HG03025 (cell line): Measurements from ENCODE around the gene ZNF343.
"Not testable (repeated sequence)": the region's sequence is repeated elsewhere in the genome, so short reads cannot be mapped to it uniquely, and the experiment has no call there.

Experiments
- ATAC-seq: cut with Tn5 transposase; IDR thresholded peaks from one replicate; pipeline ENCODE4 v1.9.1; 2021; ENCODE audit warnings: mild to moderate bottlenecking, moderate library complexity; ENCODE audit not compliant: unreplicated experiment, low FRiP score

Gene ZNF343

GRCh38 chr20:2521369-2522305, 12.9 kb upstream of the ZNF343 start:
- no peak for ATAC-seq

GRCh38 chr20:2520617-2521016, 11.9 kb upstream of the ZNF343 start:
- no peak for ATAC-seq

DNA sequence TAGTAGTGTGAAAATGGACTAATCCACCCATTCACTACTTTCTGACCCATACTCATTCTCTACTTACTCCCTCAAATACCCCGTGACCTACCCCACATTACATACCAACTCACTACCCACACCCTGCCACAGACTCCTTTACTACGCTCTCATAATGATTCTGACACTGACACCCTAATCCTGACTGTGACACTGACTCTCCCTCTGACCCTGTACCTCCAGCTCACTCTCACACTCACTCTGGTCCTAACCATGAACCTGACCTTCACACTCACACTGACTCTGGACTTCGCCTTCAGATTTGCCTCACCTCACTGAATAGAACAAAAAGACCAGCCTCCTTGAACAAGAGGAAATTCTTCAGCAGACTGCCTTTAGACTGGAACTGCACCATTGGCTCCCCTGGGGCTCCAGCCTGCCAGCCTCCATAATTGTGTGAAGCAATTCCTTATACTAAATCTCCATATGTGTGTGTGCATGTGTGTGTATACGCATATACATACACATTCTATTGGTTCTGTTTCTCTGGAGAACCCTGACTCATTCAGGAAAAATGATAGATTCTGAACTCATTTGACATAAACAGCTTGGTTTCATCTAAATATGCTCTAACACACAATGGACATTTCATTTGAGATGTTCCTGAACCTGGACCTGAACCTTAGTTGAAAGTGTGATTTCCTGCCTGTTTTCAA, 10.5 kb upstream of the ZNF343 start:
- no peak for ATAC-seq

DNA sequence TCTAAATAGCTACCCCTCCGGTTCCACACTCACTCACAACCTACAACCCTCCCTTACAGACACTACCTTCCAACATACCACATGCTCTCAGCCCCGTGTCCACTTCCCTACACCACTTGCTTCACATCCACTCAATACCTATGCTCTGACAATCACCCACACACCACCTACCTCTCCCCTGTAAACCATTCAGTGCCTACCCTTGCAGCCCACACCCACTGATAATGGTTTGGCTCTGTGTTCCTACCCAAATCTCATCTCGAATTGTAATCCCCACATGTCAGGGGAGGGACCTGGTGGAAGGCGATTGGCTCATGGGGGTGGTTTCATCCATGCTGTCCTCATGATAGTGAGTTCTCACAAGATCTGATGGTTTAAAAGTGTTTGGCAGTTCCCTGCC, 9.8 kb upstream of the ZNF343 start:
- ATAC-seq: no peak

GRCh38 chr20:2518096-2518495, 9.4 kb upstream of the ZNF343 start:
- no peak for ATAC-seq

GRCh38 chr20:2516399-2516798, 7.7 kb upstream of the ZNF343 start:
- ATAC-seq: no peak

DNA sequence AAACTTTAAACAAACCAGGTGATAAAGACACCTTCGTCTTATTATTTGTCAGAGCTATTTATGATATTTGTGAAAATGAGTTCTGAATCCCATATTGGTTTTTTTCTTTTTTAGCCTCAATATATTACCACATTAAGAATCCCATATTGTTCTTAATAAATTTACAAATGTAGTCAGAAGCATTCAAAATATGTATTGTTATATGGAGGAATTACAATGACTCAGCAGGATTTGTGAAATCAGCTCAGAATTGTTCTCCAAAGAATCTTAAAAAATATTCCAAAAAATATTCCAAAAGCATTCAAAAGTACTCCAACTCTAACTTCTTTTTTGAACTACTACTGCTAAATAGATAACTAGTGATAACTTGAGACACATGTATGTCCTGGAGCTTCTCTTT, 6.5 kb upstream of the ZNF343 start:
- ATAC-seq: no peak

DNA sequence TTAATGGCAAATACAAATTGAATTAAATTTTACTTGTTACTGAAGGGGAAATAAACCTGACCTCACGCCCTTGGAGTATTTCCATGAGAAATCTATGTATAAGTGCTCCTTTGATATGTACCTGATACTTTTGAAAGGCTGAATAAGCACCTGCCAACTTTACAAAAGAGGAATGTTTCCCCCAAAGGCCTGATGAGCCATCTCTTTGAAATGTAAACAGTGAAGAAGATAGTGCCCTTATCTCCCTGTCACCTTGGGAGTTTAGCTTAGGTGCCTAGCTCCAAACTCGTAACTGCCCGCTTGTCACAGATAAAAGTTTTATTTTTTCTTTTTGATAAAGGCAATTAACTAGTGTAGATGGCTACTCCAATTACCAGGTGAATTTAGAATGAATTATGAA, 1.1 kb upstream of the ZNF343 start:
- ATAC-seq: no peak

DNA sequence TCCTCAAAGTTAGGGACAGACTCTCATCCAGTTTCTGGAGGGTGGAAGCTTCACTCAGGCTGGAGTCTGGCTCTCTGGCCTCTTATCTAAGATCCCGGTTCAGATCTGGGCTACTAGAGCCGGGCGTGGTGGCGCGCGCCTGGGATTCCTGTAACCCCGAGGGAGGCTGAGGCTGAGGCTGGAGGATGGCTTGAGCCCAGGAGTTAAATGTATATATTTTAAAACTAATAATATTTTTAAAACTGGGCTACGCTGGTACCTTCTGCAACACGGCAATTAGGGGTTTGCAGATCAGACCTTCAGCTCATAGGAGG, 710 bp upstream of the ZNF343 start:
- no peak for ATAC-seq

- ATAC-seq: peak; percentile 37
Measured at GRCh38 chr20:2507875-2508630, 662 bp downstream of the ZNF343 start.

GRCh38 chr20:2507464-2507863, 1.3 kb downstream of the ZNF343 start:
- ATAC-seq: no peak

DNA sequence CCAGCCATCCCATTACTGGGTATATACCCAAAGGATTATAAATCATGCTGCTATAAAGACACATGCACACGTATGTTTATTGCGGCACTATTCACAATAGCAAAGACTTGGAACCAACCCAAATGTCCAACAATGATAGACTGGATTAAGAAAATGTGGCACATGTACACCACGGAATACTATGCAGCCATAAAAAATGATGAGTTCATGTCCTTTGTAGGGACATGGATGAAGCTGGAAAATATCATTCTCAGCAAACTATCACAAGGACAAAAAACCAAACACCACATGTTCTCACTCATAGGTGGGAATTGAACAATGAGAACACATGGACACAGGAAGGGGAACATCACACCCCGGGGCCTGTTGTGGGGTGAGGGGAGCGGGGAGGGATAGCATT, 2.3 kb downstream of the ZNF343 start:
- not testable (repeated sequence) for ATAC-seq

GRCh38 chr20:2504803-2505202, 3.9 kb downstream of the ZNF343 start:
- ATAC-seq: not testable (repeated sequence)

DNA sequence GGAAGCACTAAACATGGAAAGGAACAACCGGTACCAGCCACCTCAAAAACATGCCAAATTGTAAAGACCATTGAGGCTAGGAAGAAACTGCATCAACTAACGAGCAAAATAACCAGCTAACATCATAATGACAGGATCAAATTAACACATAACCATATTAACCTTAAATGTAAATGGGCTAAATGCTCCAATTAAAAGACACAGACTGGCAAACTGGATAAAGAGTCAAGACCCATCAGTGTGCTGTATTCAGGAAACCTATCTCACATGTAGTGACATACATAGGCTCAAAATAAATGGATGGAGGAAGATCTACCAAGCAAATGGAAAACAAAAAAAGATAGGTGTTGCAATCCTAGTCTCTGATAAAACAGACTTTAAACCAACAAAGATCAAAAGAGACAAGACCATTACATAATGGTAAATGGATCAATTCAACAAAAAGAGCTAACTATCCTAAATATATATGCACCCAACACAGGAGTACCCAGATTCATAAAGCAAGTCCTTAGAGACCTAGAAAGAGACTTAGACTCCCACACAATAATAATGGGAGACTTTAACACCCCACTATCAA, 5.8 kb downstream of the ZNF343 start:
- not testable (repeated sequence) for ATAC-seq

DNA sequence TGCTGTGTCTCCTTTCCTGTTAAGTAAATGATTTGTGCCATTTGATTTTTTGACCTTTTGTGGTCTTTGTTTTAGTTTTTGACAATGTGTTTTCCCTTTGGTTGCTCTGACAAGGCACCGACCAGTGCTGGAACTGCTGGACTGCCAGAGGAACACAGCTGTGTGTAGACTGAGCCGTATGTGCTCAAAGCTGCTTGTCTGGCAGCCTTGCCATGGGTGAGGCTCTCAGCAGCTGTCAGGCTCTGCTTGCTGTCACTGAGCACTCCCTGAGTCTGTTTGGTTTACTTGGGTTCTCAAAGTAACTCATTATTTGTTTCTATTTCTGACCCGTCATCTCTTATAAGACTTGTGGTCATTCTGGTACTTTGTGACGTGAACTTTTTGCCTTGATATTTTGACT, 23.1 kb downstream of the ZNF343 start:
- no peak for ATAC-seq

DNA sequence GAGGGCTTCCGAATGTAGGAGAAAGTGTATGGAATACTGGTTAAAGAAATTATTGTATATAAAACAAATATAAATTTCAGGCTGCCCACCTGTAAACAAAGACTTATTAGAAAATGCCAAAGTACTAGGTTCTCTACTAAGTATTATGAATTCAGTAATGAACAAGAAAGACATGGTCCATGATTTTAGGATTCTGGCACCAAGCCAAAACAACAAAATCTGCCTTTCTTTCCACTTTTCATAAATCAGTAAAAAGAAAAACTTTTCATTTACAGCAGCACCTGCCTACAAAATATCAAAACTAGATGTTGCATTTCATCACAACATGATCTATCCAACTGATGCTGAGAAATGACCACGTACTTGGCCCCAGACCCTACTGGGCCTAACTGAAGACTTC, 23.6 kb downstream of the ZNF343 start:
- ATAC-seq: no peak

GRCh38 chr20:2483504-2483903, 25.2 kb downstream of the ZNF343 start:
- ATAC-seq: no peak

GRCh38 chr20:2480381-2480780, 28.3 kb downstream of the ZNF343 start:
- ATAC-seq: no peak

DNA sequence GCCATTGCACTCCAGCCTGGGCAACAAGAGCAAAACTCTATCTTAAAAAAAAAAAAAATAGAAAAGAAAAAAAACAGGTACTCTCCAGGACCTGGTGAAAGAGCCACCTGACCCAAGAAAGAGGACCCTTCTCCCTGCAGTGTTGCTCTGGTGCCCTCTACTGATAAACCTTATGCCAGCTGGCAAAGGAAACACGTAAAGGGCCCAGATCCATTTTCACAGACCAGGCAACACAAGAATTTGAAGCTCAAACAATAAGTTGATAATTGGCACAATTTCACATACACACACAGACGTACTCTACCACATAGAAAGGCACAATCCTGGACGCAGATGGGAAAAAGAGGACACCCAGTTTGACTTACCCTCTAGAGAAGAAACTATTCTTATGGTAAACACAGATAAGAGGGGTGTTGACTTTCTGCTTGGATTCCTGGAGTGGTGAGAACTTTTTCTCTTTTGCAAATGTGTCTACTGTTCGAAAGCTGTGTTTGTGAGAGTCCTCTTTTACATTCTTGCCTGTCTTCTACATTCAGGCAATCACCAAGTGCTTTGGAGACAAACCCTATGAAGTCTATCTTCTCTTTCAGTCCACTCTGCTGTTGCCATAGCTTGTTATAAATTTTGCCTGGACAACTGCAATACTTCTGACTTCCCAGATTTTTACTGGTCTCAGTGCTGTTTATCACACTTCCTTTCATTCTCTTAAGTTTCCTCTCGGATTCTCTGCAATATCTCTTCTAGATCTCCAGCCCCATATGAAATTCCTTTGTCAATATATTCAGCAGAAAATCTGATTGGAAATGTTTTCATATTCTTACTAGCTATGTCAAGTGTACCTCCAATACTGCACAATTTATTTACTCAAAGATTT, 31.7 kb downstream of the ZNF343 start:
- ATAC-seq: no peak
